HCT116 (cell line): ENCODE data around the gene TIPIN.

ENCODE experiments used
- EGR1 ChIP-seq: IDR thresholded peaks from 2 replicates; pipeline ENCODE4 v1.6.1; 2012; ENCODE audit warnings: low read depth
- EZH2 ChIP-seq: fragments of 200-600 bp; sonication (generic); IDR thresholded peaks from 2 replicates; pipeline ENCODE4 v1.6.1; 2017; ENCODE audit warnings: antibody characterized with exemption, mixed run types
- FOSL1 ChIP-seq: IDR thresholded peaks from 2 replicates; pipeline ENCODE4 v1.6.1; 2012; ENCODE audit warnings: low read depth
- SP1 ChIP-seq: IDR thresholded peaks from 2 replicates; pipeline ENCODE4 v1.6.1; 2012; ENCODE audit warnings: low read depth
- TF ChIP-seq, protein P1 (sequence below), 3 experiments: fragments of 200-600 bp in 1 of 3; sonication (generic) in 1 of 3; IDR thresholded peaks in 2 of 3; conservative IDR thresholded peaks in 1 of 3; 2 replicates each; pipeline ENCODE4 v1.5.1; 2012 to 2017; ENCODE audit warnings: low read depth in 2 of 3, low read length in 2 of 3, antibody characterized with exemption in 1 of 3, borderline replicate concordance in 1 of 3, control low read depth in 1 of 3, mild to moderate bottlenecking in 1 of 3, mixed read lengths in 1 of 3, mixed run types in 1 of 3, moderate library complexity in 1 of 3; ENCODE audit not compliant: insufficient read depth in 1 of 3

DNA sequence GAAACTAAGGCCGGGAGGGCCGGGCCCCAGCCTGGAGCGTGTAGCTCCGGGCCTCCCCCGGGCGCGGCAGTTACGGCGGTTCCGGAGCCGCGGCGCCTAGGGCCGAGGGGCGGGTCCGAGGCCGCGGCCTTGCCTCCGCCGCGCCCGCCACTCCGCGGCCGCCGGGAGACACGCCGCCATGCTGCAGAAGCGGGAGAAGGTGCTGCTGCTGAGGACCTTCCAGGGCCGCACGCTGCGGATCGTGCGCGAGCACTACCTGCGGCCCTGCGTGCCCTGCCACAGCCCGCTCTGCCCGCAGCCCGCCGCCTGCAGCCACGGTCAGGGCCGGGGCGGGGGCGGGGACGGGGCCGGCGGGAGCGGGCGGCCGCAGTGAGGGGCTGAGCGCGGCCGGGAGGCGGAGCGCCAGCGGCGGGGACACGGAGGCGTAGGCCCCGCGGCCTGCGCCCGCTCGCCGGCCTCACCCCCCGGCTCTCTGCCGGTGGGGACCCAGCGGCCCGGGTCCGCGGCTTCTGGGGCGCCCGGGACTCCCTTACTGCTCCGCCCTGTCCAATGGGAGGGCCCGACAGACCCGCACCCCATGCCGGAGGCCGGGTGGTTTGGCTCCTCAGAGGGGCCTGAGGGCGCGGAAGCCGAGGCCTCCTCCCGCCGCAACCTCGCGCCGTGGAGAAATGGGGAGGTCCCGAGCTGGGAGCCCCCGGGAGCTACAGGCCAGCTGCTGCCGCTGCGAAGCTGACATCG lies 62.9 kb downstream of the TIPIN start, which contains the start of gene DIS3L:
- TF ChIP-seq FOSL1 (no peak), EGR1 (no peak), SP1 (no peak), EZH2 (no peak)
- TF ChIP-seq, protein P1, sequence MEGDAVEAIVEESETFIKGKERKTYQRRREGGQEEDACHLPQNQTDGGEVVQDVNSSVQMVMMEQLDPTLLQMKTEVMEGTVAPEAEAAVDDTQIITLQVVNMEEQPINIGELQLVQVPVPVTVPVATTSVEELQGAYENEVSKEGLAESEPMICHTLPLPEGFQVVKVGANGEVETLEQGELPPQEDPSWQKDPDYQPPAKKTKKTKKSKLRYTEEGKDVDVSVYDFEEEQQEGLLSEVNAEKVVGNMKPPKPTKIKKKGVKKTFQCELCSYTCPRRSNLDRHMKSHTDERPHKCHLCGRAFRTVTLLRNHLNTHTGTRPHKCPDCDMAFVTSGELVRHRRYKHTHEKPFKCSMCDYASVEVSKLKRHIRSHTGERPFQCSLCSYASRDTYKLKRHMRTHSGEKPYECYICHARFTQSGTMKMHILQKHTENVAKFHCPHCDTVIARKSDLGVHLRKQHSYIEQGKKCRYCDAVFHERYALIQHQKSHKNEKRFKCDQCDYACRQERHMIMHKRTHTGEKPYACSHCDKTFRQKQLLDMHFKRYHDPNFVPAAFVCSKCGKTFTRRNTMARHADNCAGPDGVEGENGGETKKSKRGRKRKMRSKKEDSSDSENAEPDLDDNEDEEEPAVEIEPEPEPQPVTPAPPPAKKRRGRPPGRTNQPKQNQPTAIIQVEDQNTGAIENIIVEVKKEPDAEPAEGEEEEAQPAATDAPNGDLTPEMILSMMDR (IDR thresholded peaks at IDR 0.05 in 2 of 3, conservative IDR thresholded peaks at IDR 0.05 in 1 of 3; ENCODE audit: borderline replicate concordance in 1 of 3, insufficient read depth in 1 of 3, low read depth in 2 of 3, low read length in 2 of 3), result no peak
